Jurkat, Clone E6-1 (cell line): Measurements from ENCODE around the gene PDE11A.
"Not testable (repeated sequence)": the region's sequence is repeated elsewhere in the genome, so short reads cannot be mapped to it uniquely, and the experiment has no call there.

Experiments used
- DNase-seq: peaks from one replicate; pipeline ENCODE4 v3.0.0-alpha.2; 2011; ENCODE audit warnings: low read depth, low spot score
- H3K4me3 ChIP-seq: 2 replicates; pipeline ENCODE4 v1.5.1; 2011; ENCODE audit warnings: mild to moderate bottlenecking, low read length, control low read depth, moderate library complexity

The PDE11A gene

DNA sequence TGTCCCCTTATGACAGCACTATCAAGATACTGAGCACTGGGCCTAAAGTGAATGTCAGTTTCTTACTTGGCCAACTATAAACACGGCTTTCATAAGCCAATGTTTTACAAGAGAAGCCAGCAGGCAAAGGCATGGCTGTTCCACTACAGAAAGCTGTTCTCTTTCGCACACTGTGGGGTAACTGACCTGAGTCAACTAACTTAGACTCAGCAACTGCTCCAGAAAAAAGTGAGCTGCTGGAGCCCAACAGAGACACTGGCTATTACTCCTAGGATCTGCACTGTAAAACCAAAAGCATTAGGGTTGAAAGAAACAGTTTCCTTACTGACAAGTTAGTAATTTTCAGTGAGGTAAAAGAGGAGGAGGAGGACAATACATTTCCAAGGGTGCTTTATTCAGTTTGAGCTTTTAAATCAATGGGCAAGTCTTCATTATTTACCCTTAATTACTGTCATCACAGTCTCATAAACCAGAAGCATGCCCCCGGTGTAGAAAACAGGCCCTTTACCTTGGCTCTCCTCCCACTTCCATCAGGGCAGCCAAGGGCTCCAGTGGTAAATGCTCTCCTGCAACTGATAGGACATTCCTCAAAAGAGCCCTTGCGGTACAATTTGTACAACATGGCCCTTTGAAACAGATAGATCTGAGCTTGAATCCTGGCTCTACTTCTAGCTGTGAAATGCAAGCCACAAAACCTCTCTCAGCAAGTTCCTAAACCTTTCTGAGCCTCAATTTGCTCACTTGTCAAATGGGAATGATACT is 275.7 kb downstream of the PDE11A start:
- DNase-seq = no peak
- no peak overlapping the region for H3K4me3 ChIP-seq

GRCh38 chr2:177796011-177796410 is 276.6 kb downstream of the PDE11A start:
- DNase-seq = no peak
- H3K4me3 ChIP-seq = no peak overlapping the region

GRCh38 chr2:177785143-177785542 is 287.4 kb downstream of the PDE11A start:
- not testable (repeated sequence) for H3K4me3 ChIP-seq, DNase-seq

GRCh38 chr2:177784745-177785067 is 287.9 kb downstream of the PDE11A start:
- no peak overlapping the region for H3K4me3 ChIP-seq
- DNase-seq = no peak

- DNase-seq = peak; percentile 62
- no peak overlapping the region for H3K4me3 ChIP-seq
These were observed 288.5 kb downstream of the PDE11A start for GRCh38 chr2:177783835-177784744.

GRCh38 chr2:177783091-177783490 is 289.5 kb downstream of the PDE11A start:
- no peak for DNase-seq
- H3K4me3 ChIP-seq = no peak overlapping the region

DNA sequence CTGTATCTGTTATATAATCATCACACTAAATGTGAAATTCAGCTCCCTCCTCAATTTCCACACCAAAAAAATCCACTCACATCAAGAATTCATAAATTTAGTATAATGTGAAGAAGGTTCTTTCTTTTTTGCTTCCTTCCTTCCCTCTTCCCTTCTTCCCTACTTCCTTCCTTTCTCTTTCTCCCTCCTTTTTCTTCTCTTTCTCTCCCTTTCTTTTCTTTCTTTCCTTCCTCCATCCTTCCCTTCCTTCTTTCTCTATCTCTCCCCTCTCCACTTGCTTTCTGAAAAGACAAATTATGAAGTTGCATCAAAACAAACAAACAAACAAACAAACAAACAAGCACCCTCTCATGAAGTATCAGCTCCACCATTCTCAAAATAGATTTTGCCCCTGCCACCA is 290.0 kb downstream of the PDE11A start:
- no peak for DNase-seq

DNA sequence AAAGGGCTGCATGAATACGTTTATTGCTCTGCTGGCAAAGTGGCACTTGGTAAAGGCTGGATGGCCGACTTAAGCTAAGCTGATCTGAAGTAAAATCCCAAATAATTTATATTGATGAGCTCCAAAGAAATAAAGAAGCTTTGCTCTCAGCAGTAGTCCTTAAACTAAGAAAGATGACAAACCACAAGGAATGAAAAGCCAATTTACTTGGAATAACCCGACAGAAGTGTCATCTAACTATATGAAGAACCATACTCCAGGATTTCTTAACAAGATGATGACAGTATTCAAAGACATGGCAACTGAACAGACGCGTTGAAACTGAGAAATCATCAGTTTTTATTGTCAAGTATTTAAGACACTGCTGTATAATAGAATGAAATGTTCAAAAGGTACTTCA is 294.1 kb downstream of the PDE11A start:
- H3K4me3 ChIP-seq = no peak overlapping the region
- no peak for DNase-seq

More for the DNA sequence above, 290.0 kb downstream of the PDE11A start:
- no peak overlapping the region for H3K4me3 ChIP-seq

DNA sequence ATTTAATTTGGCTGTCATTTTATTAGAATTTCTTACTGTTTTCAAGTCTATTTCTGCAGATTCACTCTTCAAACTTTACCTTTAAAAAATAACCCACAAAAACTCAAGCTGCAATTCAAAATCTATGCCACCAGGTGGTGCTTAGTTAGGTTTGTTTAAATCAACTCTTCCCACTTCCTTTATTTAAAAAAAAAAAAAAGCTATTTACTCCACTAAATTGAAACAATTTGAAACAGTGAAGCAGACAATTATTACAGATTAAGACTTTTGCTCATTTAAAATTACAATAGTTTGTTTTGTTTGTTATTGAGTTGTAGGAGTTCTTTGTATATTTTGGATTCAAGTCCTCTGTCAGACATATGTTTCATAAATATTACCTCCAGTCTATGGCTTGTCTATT is 300.0 kb downstream of the PDE11A start:
- DNase-seq = peak; percentile 63
- H3K4me3 ChIP-seq = no peak overlapping the region

DNA sequence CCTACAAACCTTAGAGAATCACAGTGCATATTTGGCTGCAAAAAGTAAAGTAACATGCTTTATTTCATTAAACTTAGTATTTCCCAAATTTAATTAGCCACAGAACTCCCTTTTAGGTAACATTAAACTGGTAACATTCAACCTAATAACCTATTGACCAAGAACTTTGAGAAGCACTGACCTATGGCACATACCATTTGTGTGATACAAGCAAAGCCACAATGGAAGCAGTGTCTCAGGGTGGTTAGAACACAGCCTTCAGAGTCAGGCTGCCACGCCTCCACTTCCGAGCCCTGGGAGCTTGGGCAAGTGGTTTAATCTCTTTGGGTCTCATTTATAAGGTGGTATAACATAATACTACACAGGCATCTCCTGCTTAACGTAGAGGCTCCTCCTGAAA is 301.4 kb downstream of the PDE11A start:
- H3K4me3 ChIP-seq = no peak overlapping the region
- DNase-seq = no peak

GRCh38 chr2:177767768-177768167 is 304.8 kb downstream of the PDE11A start:
- no peak for DNase-seq
- no peak overlapping the region for H3K4me3 ChIP-seq

GRCh38 chr2:177765698-177766097 is 306.9 kb downstream of the PDE11A start:
- H3K4me3 ChIP-seq = no peak overlapping the region
- no peak for DNase-seq

DNA sequence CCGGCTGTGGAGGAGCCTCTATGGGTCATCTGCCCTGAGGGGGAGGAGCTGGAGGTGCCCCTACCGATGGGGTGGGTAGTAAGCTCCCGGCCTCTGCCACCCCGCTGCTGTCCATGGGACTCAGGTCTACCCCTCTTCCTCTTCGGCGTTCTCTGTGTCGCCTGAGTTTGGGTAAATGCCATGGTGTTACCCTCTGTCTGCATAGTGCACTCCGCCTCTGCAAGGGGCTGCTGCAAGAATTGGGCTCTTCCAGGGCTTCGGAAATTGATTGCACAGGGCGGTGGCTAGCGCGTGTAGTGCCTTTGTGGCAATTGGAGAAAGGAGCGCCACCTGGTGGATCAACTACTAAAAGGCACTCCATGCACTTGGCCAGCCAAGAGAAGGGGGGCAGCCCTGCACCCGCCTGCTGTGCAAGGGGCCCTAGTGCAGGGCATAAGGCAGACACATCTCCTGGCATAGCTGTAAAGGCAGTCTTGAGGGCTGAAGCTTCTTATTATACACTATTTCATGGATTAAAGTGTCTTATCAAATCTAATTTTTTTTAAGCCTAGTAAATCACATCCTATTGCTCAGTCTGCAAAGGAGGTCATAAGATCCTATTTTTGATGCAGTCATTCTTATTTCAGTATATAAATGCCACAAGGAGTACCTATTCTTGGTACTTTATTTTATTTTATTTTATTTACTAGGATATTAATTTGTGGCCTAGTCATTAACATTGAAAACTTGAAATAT is 308.9 kb downstream of the PDE11A start:
- no peak overlapping the region for H3K4me3 ChIP-seq
- peak; percentile 77 for DNase-seq

DNA sequence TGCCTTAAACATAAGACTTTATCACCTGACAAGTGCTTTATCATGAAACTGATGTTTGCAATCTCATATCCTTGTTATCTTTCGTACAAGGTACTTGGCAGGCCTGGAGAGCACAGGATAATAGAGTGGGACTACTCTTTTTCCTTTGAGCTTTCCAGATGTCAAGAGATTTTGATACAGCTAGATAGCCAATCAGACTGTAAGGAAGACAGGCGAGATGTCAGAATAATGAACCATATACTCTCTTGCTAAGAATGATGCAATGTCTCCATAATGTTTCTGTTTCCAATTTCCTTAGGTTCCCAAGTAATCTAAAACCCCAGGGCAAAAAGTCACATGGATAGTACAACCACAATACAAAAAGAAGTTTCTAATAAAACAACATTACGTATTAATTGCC is 313.1 kb downstream of the PDE11A start:
- DNase-seq = no peak
- no peak overlapping the region for H3K4me3 ChIP-seq

- no peak for DNase-seq
- H3K4me3 ChIP-seq = no peak overlapping the region
These were observed 313.8 kb downstream of the PDE11A start for GRCh38 chr2:177758591-177759371.

GRCh38 chr2:177756336-177756735 is 316.2 kb downstream of the PDE11A start:
- DNase-seq = no peak
- no peak overlapping the region for H3K4me3 ChIP-seq

DNA sequence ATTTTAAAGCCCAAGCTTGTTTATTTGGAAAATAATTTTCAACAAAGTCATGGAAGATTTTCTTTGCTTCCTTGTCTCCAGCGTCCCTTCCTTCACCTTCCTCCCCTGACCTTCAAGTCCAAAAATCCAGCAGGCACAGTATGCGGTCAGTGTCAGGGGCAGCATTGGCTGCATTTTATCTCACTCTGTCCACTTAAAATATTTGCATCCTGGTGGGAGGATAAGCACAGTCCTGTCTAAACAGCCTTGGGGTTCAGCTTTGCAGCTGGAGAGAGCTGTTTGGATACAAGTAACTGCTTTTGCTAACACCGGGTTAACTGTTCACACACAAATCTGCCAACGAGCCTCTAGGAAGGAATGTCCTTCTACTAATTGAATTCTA is 318.1 kb downstream of the PDE11A start:
- no peak overlapping the region for H3K4me3 ChIP-seq
- DNase-seq = no peak

- DNase-seq = peak; percentile 45
- no peak overlapping the region for H3K4me3 ChIP-seq
These were observed 318.7 kb downstream of the PDE11A start for GRCh38 chr2:177753682-177754491.
